ENCODE measurements around the gene CPSF7. TPM values are rescaled to one million over a fixed set of nuclear protein-coding genes. Genes with fewer than 3 reads are reported as not detected.

The CPSF7 gene
- total RNA-seq, 1 experiment from 2014 or later = 44.0 TPM

- no peak for DNase-seq (ENCODE audit: low read depth)
Measured at GRCh38 chr11:61357233-61357893, 72.4 kb downstream of the CPSF7 start.

- no peak for DNase-seq (ENCODE audit: low read depth)
Measured at GRCh38 chr11:61356706-61357105, 73.1 kb downstream of the CPSF7 start.

DNA sequence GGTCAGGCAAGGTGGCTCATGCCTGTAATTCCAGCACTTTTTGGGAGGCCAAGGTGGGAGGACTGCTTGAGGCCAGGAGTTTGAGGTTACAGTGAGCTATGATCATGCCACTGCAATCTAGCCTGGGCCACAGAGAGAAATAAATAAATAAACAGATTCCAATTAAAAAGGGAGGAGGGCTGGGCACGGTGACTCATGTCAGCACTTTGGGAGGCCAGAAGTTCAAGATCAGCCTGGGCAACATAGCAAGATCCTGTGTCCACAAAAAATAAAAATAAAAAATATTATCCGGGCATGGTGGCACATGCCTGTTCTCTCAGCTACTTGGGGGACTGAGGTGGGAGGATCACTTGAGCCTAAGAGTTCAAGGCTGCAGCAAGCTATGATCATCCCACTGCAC is 75.6 kb downstream of the CPSF7 start:
- DNase-seq (ENCODE audit: low read depth) = no peak

DNA sequence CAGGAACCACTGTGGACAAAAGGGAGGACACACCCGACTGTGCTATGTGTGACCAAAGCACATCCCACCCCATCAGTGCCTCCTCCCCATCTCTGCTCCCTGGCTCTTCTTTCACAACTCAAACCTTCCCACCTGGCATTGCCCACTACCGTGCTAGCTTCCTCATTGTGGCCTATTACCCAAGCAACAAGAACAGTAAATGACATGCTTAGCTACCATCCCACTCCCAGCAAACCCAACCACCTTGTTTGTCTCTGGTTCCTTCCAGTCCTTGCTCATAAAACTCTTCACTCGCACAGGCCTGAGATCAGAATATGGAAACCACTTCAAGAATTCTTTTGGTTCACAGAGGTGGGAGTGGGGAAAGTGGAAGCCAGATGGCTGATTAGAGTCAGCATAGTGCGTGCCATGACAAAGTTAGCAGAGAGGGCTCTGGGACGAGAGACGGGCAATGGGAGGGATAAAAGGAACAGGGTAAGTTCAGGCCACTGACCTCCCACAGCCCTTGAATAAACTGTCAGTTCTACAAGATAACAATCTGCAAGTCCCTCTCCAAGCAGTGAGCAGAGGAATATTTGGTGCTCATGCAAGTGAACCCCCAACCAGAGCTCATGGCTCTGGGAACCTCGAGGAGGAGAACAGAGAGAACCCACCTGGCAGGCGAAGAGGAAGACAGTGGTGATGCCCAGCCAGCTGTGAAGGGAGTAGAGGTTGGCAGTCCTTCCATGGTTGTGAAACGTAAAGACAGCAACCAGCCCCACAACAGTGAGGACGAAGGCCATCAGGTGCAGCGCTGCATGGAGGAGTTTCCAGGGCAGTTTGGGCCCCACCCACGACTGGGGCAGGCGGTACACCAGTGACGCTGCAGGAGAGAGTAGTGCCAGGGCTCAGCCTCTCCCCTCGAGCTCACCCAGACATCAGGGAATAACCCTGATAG is 76.4 kb downstream of the CPSF7 start:
- DNase-seq (ENCODE audit: low read depth) = no peak

Other genes starting within 250 kb of the CPSF7 start
- gene PGA3, start 226.5 kb downstream of the CPSF7 start, total RNA-seq (2014; rRNA removed; shearing (Covaris generic)) = 0.39 TPM in 1 of 2 replicates, not detected in the other
- gene PGA4, start 207.6 kb downstream of the CPSF7 start, total RNA-seq (2014; rRNA removed; shearing (Covaris generic)) = not detected in 2 replicates
- not detected in 2 replicates for gene PGA5, start 188.8 kb downstream of the CPSF7 start, total RNA-seq (2014; rRNA removed; shearing (Covaris generic))
- under 0.01 TPM in 1 of 2 replicates, not detected in the other for gene VWCE, start 134.7 kb downstream of the CPSF7 start, total RNA-seq (2014; rRNA removed; shearing (Covaris generic))
- 141 and 157 TPM in 2 replicates for gene DDB1, start 96.9 kb downstream of the CPSF7 start, total RNA-seq (2014; rRNA removed; shearing (Covaris generic))
- 12.2 and 16.1 TPM in 2 replicates for gene TKFC, start 96.7 kb downstream of the CPSF7 start, total RNA-seq (2014; rRNA removed; shearing (Covaris generic))
- gene CYB561A3, start 68.1 kb downstream of the CPSF7 start, total RNA-seq (2014; rRNA removed; shearing (Covaris generic)) = 58.5 and 64.4 TPM in 2 replicates
- gene TMEM138, start 67.6 kb downstream of the CPSF7 start, total RNA-seq (2014; rRNA removed; shearing (Covaris generic)) = 62.4 and 99.0 TPM in 2 replicates
- 11.2 and 11.3 TPM in 2 replicates for gene TMEM216, start 37.4 kb downstream of the CPSF7 start, total RNA-seq (2014; rRNA removed; shearing (Covaris generic))
- gene SDHAF2, start 149 bp upstream of the CPSF7 start, total RNA-seq (2014; rRNA removed; shearing (Covaris generic)) = 45.8 and 48.6 TPM in 2 replicates
- gene LRRC10B, start 78.8 kb upstream of the CPSF7 start, total RNA-seq (2014; rRNA removed; shearing (Covaris generic)) = not detected in 2 replicates
- gene SYT7, start 151.1 kb upstream of the CPSF7 start, total RNA-seq (2014; rRNA removed; shearing (Covaris generic)) = 0.29 and 0.48 TPM in 2 replicates